Epithelial cell of umbilical artery (primary cell): ENCODE data around the gene C2CD3. TPM values are rescaled to one million over a fixed set of nuclear protein-coding genes. Genes with fewer than 3 reads are reported as not detected.

Source experiments
- total RNA-seq: library from RNA; depleted of rRNA; stranded (reverse); fragments of >200 nt; gene quantifications from 2 replicates; pipeline ENCODE4 v1.2.3, GENCODE V29; 2014

Gene C2CD3, protein sequence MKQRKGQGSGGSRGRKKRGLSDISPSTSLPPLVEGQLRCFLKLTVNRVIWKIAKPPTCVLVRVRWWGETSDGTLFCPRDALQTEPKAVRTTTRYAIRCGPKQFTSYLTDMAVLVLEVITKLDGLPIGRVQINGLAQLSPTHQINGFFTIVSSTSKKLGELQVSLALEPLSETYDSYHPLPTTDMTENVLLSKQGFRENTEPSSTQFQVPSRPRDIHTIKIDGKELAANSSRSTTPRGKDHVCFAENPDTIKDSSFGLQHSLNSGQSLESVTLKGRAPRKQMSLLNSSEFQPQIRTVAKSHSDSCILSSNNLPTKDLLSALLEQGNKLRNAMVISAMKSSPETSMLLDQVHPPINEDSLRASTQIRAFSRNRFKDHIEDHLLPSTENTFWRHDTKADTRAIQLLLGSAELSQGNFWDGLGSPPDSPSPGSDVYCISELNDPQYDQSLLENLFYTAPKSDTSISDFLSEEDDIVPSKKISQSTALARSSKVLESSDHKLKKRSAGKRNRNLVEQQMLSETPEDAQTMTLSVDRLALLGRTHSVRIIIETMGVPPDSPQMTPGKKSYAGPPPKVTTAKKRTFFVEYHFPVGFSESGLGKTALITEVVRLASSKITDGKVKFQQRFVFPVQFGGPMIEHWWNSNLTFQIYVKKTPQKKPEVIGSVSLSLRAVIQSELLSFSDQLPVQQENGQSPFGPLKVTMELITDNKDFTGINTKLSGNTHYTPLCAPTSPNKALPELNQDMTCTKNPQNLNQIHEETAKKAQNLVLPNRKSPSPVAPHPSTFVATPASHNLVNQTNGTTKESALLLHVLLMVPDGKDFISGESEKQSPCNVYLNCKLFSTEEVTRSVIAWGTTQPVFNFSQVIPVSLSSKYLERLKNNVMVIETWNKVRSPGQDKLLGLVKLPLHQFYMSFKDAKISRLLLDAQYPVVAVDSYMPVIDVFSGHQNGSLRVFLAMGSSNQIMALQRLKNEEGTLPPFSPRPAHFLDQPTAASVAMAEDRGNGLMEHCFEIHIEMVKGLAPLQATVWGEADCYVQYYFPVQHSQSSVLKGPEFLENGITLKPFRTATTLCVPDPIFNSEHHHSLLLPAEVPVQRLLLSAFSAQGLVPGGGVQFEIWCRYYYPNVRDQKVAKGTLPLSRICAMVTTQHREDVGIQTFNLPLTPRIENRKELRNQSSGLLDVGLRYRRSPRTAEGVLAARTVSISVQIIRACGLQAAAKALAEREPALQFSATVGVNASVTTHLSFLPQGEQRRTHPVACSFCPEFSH (N-terminal part only)
- total RNA-seq, result 8.4 and 12.2 TPM in 2 replicates

DNA sequence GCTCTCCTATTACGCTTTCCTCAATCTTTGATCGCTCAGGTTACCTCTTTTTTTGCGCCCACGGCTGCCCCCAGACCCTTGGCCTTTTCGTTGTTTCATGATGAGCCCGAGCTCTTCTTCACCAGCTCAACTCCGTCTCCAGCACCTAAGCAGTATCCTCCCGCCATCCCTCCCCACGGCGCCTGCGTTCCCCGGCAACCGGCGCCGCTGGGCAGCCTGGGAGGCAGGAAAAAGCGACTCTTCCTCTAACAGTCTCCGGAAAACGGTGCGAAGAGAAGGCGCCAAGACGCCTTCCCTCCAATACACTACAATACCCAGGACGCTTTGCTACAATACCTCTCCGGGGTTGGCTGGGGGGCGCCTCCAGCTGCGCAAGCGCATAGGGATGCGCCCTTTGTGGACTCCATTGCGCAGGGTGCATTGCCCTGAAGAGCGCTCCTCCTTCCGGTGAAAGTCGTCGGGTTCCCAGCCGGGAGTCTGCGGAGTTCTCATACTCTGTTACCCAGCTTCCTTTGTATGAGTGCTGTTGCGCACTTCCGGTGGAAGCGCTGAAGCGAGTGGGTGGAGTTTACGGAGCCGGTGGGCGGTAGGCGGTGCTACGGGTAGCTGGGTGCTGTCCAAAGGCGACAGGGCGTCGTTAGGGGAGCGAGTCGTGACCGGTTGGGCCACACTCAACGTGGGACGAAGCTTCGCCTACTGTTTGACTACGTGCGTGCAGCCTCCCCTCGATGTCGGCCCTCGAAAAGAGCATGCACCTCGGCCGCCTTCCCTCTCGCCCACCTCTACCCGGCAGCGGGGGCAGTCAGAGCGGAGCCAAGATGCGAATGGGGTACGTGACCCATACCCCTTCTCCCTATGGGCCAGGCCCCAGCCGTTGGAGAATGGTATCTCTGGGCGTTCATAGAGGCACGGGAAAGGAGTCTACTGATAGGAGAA, at the start of gene C2CD3, which contains the start of gene PPME1:
C2CD3 (minus strand) TSS at position 309 of the 936 bp plus-strand sequence; CDS start at position 99, 210 bp downstream.
PPME1 (plus strand) TSS at position 596 of the 936 bp plus-strand sequence; CDS start at position 729, 133 bp downstream.

DNA sequence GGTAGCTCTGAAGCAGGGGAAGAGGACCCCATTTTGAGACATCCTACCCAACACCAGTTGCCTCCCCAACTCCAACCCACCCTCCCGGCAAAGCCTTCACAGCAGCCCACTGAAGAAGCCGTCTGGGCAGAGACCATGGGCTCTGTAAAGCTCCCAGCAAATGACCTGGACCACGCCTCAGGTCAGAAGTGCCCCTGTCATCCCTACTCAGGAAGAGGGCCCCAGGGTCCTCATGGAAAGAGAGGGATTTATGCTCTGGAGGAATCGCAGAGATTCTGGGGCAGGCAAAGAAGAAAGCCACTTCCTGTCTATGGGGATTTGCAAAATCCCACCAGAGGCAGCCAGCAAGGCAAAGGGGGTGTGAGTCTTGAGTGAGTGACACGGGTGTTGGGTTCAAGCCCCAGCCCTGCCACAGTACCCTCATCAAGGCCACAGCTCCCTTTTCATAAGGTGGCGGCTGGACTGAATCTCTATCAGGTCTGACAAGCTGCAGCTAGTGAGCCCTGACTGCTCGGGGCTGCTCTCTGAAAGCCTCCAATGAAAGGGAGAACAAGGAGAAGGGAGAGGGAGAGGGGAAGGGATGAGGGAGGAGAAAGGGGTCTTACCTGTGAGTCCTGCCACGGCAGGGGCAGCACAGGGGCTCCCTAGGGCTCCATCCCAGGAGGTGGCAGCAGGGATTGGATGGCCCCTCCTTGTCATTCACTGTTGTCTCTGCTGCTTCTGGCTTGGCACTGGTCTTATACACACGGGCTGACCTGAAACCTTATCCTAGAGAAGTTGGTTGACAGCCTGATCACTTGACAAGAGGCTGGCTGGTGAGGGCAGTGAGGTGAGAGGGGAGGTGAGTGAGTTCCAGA, 162.2 kb downstream of the C2CD3 start, which contains the start of gene UCP3:
UCP3 (minus strand) TSS at position 713 of the 857 bp plus-strand sequence. CDS start 2,043 bp downstream, outside the sequence.

DNA sequence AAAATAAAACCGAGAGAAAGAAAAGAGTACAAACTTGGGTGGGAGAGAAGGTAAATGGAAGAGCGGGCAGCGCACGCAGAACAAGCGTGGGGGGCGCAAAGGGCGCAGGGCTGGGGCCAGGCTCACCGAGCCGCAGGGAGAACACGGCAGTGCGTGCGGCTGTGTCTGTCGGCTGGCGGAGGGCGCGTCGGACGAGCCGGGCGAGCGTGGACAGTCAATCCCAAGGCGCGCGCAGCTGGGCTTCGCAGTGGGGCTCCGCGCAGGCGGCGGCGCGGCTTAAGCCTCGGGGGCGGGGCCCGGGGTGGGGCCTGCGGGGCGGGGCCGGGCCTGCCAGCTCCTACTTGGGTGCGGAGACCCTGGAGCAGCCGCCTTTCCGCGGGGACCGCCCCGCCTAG, 188.2 kb downstream of the C2CD3 start, which contains the start of gene UCP2:
UCP2 (minus strand) TSS at position 249 of the 395 bp plus-strand sequence. CDS start 4,465 bp downstream, outside the sequence.

Other genes starting within 250 kb of the C2CD3 start
- gene DNAJB13, start 220.0 kb downstream of the C2CD3 start, total RNA-seq, result not detected in 2 replicates
- 0.30 and 2.3 TPM in 2 replicates for gene UCP2, start 188.2 kb downstream of the C2CD3 start, total RNA-seq
- gene UCP3, start 161.9 kb downstream of the C2CD3 start, total RNA-seq, result 0.32 and 0.46 TPM in 2 replicates
- 16.2 and 26.9 TPM in 2 replicates for gene PPME1, start 287 bp upstream of the C2CD3 start, total RNA-seq
- gene P4HA3, start 140.6 kb upstream of the C2CD3 start, total RNA-seq, result 9.9 and 17.5 TPM in 2 replicates
- gene PGM2L1, start 227.4 kb upstream of the C2CD3 start, total RNA-seq, result 15.9 and 21.4 TPM in 2 replicates